ENCODE measurements around the gene PTRH1.

PTRH1 gene

DNA sequence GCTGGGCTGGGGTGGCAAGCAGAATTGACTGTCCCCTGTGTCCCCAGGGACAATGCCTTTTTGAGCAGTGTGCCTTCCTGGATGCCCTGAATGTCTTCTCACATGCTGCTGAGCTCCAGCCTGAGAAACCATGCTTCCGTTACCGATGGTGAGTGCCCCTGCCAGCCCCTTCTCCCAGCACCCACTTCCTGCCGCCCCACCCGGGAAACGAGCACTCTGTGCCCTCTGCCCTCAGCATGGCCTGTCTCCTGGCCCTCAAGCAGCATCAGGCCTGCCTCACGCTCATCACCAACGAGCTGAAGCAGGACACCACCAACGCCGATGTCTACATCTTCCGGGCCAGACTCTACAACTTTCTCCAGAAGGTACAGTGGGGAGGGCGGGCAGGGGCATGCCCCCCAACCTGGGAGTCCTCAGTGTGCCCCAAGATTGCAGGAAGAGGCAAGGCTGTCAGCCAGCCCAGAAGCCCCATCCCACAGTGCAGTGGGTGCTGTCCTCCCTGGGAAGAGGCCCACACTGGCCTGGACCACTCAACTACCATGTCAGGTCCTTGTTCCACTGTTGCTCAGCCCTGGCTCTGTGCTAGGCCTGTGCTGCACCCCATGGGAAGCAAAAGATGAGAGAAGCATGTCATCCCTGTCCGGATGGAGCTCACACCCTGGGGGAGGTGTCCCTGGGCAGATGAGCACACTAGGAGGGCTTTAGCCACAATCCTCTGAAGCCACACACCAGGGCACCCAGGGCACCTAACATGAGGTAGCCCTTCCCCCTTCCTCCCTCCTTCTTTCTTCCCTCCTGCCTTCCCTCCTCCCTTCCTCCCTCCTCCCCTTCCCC, 4.8 kb upstream of the PTRH1 start:
- DNase-seq: no peak

- no peak for DNase-seq
Observed at GRCh38 chr9:127717766-127718165, 2.3 kb upstream of the PTRH1 start.

DNA sequence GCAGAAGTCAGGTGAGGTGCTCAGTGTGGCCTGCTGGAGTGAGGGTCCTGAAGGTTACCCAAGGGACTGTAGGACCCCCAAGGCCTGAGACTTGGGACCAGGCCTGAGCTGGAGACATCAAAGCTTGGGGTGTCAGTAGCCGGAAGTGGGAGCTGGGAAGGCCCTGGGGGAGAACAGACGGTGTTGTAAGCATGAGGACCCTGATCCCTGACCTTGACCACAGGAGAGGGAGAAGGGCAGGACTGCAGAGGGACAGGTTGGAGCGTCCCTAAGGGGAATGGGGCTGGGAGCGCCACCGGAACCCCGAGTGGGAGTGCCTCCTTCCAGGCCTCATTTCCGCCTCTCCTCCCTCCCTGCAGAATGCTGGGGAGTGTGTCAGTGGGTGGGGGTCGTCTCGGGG, 949 bp upstream of the PTRH1 start:
- DNase-seq: no peak

- DNase-seq: no peak
Observed at GRCh38 chr9:127714951-127715469, 453 bp downstream of the PTRH1 start.

DNA sequence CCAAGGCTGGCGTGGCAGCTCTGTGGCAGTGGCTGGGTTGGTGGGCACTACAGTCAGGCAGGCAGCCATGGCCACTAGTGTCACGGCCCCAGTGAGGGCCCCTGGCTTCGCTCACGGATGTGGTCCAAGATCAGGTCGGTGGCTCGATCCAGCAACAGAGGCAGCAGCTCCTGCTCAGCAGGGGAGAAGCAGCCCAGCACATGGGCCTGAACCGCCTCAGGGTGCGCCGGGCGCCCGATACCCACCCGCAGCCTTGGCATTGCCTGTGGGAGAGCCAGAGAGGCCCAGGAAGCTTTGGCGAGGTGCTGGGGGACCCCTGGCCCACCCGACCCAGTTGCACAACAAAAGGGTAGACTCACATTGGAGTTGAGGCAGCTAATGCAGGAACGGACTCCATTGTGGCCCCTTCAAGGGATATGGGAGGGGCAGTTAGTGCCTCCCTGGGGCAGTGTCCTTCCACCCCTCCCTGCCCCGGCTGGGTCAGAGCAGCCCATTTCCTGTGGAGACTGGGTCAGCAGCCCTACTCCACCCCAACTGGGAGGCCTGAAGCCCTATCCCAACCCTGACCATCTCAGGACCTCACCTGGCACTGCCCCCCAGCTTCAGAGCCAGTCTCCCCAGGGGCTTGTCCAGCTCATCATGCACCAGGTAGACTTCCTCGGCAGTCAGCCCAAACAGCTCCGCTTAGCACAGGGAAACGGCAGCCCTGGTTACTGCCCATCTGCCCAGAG, 1.3 kb downstream of the PTRH1 start:
- no peak for DNase-seq

GRCh38 chr9:127712867-127713266, 2.6 kb downstream of the PTRH1 start:
- no peak for DNase-seq

DNA sequence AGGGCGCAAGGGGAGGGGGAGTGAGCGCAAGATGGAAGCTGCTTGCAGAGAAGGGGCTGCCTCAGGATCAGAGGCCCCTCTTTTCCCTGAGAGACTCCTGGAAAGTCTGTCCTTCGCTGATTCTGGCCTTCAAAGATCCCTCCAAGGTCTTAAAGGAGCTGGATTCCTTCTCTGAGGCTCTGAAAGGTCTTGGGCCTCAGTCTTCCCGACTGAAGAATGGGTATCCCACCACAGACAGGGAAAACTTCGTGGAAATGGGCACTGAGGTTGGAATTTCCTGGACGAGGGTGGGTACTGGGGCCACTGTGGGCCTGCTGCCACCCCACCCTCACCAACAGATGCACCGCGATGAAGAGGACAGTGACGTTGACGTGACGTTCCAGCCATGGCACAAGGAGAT, 3.1 kb downstream of the PTRH1 start:
- DNase-seq: no peak

GRCh38 chr9:127711831-127712274, 3.6 kb downstream of the PTRH1 start:
- no peak for DNase-seq

- no peak for DNase-seq
Observed at GRCh38 chr9:127711226-127711701, 4.2 kb downstream of the PTRH1 start.

DNA sequence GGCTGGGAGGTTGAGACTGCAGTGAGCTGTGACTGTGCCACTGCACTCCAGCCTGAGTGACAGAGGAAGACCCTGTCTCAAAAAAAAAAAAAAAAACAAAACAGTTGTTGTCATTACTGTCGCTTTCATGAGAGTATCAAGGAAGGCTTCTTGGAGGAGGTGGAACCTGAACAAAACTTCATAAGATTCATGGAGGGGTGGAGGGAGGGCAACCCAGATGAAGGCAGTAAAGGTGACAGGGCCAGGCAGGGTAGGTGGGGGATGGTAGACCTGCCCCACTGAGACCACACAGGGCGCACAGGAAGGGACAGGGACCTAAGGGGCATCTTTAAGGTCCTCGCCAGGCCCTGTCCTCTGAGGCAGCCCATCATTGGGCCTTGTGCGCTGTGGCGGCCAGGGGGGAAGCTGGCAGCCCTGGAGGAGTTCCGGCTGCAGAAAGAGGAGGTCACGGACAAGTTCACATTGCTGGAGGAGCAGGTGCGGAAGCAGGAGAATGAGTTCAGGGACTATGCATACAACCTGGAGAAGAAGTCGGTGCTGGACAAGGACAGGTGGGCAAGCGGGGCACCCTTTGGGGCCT, 5.2 kb downstream of the PTRH1 start:
- DNase-seq: no peak

DNA sequence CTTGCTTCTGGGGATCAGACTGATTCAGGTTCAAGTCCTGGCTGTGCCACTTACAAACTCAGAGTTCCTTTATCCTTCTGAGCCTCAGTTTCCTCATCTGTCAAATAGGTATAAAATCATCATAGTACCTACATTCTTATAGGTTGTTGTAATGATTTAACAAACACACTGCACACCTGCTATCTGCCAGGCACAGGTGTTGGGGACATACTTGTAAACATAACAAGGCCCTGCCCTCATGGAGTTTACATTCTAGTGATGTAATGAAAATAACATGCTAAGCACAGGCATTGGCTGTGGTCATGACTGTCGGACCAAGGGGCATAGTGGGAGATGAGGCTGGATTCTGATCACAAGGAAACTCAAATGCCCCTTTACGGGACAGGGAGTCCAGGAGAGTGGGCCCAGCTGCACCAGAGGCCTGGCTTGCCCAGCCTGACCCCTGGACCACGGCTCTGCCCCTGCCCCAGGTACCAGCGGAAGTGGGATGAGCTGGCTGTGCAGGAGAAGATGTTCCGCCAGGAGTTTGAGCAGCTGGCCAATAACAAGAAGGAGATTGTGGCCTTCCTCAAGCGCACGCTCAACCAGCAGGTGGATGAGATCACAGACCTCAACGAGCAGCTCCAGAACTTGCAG, 6.4 kb downstream of the PTRH1 start:
- DNase-seq: no peak

DNA sequence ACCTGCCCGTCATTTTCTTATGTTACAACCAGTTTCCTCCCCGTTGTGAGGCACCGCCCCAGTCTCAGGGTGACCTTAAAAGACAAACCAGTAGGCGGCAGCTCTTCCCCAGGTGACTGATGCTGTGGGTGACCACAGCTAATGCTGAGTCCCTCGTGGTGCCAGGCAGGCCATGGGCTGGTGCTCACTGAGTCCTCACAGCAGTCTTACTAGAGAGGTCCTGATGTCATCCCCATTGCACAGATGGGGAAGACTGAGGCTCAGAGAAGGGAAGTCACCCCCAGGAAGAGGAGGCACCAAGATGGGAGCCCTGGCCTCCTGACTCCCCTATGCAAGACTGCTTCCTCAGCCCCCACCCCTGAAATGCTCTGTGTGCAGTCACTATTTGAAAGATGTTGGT, 7.7 kb downstream of the PTRH1 start:
- no peak for DNase-seq

DNA sequence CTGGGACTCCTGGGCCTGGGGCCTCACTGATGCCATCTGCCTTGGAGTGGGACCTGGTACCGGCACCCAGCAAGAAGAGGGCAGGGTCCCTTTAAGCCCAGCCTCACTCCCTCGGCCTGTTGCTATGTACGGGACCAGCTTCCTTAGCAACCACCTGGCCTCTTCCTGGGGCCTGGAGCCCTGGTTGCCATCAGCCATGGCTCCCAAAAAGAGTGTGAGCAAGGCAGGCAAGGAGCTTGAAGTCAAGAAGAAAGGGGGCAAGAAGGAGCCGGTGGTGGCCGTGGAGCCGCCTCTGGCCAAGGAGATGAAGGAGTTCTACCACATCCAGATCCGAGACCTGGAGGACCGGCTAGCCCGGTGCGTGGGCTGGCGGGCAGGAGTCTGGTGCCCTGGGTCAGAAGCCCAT, 8.6 kb downstream of the PTRH1 start, which contains the start of gene CFAP157:
Gene CFAP157 (plus strand): TSS at position 153 of the 406 bp plus-strand sequence. CDS start 44 bp downstream, at position 197.
- DNase-seq: no peak

GRCh38 chr9:127705577-127706379, 9.7 kb downstream of the PTRH1 start:
- no peak for DNase-seq

GRCh38 chr9:127703289-127703946, 12.0 kb downstream of the PTRH1 start:
- DNase-seq: no peak

DNA sequence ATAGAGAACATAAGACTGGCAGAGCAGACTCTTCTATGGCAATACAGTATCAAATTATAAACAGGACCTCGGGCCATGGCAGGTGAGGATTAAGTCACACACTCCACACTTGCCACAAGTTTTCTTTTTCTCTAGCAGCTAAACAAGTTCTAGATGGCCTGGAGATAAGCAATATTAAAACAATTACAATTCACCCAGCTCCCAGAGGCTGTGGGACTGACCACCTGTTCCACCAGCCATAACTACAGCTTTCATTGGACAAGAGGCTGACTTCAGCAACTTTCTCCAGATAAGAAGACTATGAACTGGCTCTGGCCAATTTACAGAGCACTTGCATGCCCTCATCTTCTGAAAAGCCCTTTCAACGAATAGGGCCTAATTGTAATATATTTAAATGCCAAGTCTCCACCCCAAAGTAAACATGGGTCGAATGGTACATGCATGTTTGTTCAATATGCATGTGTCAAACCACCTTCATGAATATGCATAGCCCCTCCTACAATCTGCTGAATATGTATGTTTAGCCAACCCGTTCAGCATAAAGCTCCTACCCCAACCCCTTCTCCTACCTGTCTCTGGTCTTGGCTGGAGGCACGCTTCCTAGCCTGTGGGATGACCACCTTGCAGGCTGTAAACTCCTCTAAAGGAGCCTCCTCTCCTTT, 14.7 kb downstream of the PTRH1 start:
- no peak for DNase-seq

DNA sequence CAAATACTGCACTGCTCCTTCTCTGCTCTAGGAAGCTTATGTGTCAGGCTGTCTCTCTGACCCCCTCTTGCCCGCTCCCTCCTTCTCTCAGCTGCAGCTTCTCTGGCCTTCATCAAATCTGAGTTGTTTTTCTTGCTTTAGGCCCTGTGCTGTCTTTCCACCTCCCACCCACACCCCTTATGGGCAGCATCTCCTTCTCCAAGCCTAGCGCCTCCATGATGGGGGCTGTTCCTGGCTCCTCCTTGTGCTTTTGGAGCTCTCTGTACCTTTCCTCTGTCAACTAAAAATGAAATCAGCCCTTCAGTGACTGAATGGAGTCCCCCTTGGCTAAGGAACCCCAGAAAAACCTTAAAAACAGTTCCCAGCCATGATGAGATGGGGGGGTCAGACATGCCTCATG, 15.3 kb downstream of the PTRH1 start:
- no peak for DNase-seq

- peak; percentile 95 for DNase-seq
Observed at GRCh38 chr9:127698985-127699670, 16.3 kb downstream of the PTRH1 start.

- no peak for DNase-seq
Observed at GRCh38 chr9:127698386-127698785, 17.1 kb downstream of the PTRH1 start.

- DNase-seq: no peak
Observed at GRCh38 chr9:127697575-127697974, 17.9 kb downstream of the PTRH1 start.

Data from islet precursor cell (in vitro differentiated cells).